ENCODE measurements around the gene NKX2-1. TPM values are rescaled to one million over a fixed set of nuclear protein-coding genes. Genes with fewer than 3 reads are reported as not detected.

The NKX2-1 gene
- total and polyA plus RNA-seq, 2 donors (not counting 1 experiment from before 2014, with no cell fraction given): not detected

DNA sequence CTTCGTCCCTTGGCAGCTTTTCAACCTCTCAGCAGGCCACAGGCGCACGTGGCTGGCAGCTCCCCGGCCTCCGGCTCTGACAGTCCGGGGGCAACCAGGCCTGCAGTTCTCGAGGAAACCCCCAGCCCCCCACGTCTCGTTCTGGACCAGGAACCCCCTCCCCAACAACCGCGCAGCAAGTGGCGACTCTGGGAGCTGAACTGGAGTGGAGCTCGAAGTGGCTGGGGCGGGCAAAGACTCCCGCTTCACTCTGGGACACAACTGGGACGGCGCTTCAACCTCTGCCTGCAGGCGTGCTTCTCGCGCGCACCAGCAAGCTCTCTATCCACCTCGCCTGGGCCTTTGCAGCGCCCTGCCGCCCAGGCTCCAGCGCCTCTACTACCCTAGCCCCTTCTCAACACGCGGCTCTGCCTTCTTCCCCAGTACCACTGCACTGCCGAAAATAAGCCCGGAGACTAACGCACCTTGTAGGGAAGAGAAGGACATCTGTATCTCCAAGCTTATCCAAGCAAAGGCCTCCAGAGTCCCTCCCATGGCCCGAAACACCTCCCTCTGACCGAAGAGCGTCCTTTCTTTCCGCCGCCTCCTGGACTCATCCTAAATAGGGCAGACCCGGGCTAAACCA, 2.4 kb upstream of the NKX2-1 start:
- H3K4me1 Mint-ChIP-seq: peaks cover 10% of the 10 kb centered on the region
- no peak overlapping the region for H3K9ac ChIP-seq (ENCODE audit: low read length)
- H2AFZ ChIP-seq (ENCODE audit: insufficient read depth, low read depth, low read length, poor library complexity, severe bottlenecking): no peak overlapping the region
- peaks cover 0 to 46% (median 0%) of the 10 kb centered on the region in 3 donors for H3K9me3 ChIP-seq (ENCODE audit: control extremely low read depth in 1 of 3, control insufficient read depth in 2 of 3, insufficient read depth in 1 of 3, low read length in 2 of 3)
- H3K36me3 ChIP-seq (replicated peaks in 1 of 2; ENCODE audit: control extremely low read depth in 1 of 2, control insufficient read depth in 1 of 2, extremely low read depth in 1 of 2, insufficient read depth in 2 of 2, low read length in 1 of 2): no peaks in the 10 kb centered on the region
- H3K27ac ChIP-seq (ENCODE audit: low read length in 2 of 2): no peak overlapping the region
- POLR2A ChIA-PET: no interaction called here
- 12% methylated on average over 36 of the region's 36 CpGs for WGBS (ENCODE audit: insufficient coverage)
- ATAC-seq (ENCODE audit: low read depth) (no peak), DNase-seq (no peak)
- H3K4me1 ChIP-seq (ENCODE audit: control insufficient read depth in 2 of 2, insufficient read depth in 2 of 2, low read length in 2 of 2): peaks cover 8 to 9% of the 10 kb centered on the region in 2 donors
- peaks cover 0 to 88% (median 38%) of the 10 kb centered on the region in 4 experiments for H3K27me3 ChIP-seq (replicated peaks in 1 of 4; ENCODE audit: control extremely low read depth in 1 of 4, control insufficient read depth in 3 of 4, insufficient read depth in 4 of 4, low read length in 3 of 4)
- TF ChIP-seq, protein P1, sequence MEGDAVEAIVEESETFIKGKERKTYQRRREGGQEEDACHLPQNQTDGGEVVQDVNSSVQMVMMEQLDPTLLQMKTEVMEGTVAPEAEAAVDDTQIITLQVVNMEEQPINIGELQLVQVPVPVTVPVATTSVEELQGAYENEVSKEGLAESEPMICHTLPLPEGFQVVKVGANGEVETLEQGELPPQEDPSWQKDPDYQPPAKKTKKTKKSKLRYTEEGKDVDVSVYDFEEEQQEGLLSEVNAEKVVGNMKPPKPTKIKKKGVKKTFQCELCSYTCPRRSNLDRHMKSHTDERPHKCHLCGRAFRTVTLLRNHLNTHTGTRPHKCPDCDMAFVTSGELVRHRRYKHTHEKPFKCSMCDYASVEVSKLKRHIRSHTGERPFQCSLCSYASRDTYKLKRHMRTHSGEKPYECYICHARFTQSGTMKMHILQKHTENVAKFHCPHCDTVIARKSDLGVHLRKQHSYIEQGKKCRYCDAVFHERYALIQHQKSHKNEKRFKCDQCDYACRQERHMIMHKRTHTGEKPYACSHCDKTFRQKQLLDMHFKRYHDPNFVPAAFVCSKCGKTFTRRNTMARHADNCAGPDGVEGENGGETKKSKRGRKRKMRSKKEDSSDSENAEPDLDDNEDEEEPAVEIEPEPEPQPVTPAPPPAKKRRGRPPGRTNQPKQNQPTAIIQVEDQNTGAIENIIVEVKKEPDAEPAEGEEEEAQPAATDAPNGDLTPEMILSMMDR (IDR thresholded peaks at IDR 0.05): no peak
- no peak for TF ChIP-seq EZH2 (IDR thresholded peaks at IDR 0.05; ENCODE audit: borderline replicate concordance, insufficient read depth, low read depth, low read length, poor library complexity, severe bottlenecking)
- no peak overlapping the region for H3K4me3 Mint-ChIP-seq
- no peaks in the 10 kb centered on the region for H3K9me3 Mint-ChIP-seq (ENCODE audit: insufficient read depth)
- H3K4me3 ChIP-seq (ENCODE audit: control extremely low read depth in 1 of 5, extremely low read depth in 1 of 5, insufficient read depth in 1 of 5, low read depth in 2 of 5, low read length in 4 of 5): no peak overlapping the region
- H3K27ac Mint-ChIP-seq: no peak overlapping the region
- no peak overlapping the region for H3K4me2 ChIP-seq (replicated peaks; ENCODE audit: low read depth, low read length, poor library complexity, severe bottlenecking)
- intact Hi-C loops (cut with micrococcal nuclease): no loop called here
- H3K27me3 Mint-ChIP-seq: peaks cover 57% of the 10 kb centered on the region
- no peaks in the 10 kb centered on the region for H4K20me1 ChIP-seq (ENCODE audit: control insufficient read depth, insufficient read depth, low read length, poor library complexity, severe bottlenecking)
- no peaks in the 10 kb centered on the region for H3K79me2 ChIP-seq (ENCODE audit: control insufficient read depth, insufficient read depth, low read length)
- CTCF ChIA-PET: no interaction called here

DNA sequence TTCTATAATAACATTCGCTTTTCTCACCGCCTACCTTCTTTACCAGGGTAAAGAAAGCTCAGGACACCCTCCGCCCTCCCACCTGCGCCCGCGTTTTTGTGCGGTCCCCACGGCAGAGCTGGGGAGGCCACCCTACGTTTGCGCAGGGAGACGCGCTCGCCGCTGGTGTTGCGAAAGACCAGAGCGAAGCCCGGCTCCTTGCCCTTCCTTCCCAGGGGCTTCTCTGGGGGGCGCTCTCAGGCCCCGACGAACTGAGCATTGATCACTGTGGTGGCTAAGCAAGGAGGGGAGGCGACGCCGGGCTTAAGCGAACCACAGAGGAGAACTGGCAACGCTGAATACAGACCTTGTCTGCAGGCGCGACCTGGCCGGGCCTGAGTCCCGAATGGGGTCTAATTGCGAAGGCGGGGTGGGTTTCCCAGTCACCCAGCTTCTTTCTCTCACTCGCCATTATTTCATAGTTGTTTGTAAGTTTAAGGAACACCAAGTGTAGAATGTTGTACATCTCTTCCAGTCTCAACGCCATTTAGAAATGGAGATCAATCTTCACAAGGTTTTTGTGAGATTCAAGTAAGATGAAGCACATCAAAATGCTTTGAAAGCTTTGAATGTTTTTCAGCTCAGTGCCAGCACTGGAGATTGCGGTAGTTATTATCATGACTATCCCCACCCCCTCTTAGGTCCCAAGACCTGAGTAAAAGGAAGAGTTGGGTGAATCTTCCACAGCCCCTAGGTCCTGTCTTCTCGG, 1.7 kb upstream of the NKX2-1 start:
- no peak for DNase-seq
- no peak for ATAC-seq (ENCODE audit: low read depth)
- no peak overlapping the region for H3K4me2 ChIP-seq (replicated peaks; ENCODE audit: low read depth, low read length, poor library complexity, severe bottlenecking)
- no peaks in the 10 kb centered on the region for H3K36me3 ChIP-seq (replicated peaks in 1 of 2; ENCODE audit: control extremely low read depth in 1 of 2, control insufficient read depth in 1 of 2, extremely low read depth in 1 of 2, insufficient read depth in 2 of 2, low read length in 1 of 2)
- H3K79me2 ChIP-seq (ENCODE audit: control insufficient read depth, insufficient read depth, low read length): no peaks in the 10 kb centered on the region
- peaks cover 0 to 81% (median 35%) of the 10 kb centered on the region in 4 experiments for H3K27me3 ChIP-seq (replicated peaks in 1 of 4; ENCODE audit: control extremely low read depth in 1 of 4, control insufficient read depth in 3 of 4, insufficient read depth in 4 of 4, low read length in 3 of 4)
- ChIA-PET POLR2A (no interaction called here), CTCF (no interaction called here)
- intact Hi-C loops (cut with micrococcal nuclease): no loop called here
- no peak overlapping the region for H3K9ac ChIP-seq (ENCODE audit: low read length)
- Mint-ChIP-seq H3K9me3 (ENCODE audit: insufficient read depth) (no peaks in the 10 kb centered on the region), H3K27ac (no peak overlapping the region), H3K4me3 (no peak overlapping the region), H3K4me1 (peaks cover 10% of the 10 kb centered on the region), H3K27me3 (peaks cover 56% of the 10 kb centered on the region)
- H3K9me3 ChIP-seq (ENCODE audit: control extremely low read depth in 1 of 3, control insufficient read depth in 2 of 3, insufficient read depth in 1 of 3, low read length in 2 of 3): peaks cover 0 to 46% (median 0%) of the 10 kb centered on the region in 3 donors
- H3K4me1 ChIP-seq (ENCODE audit: control insufficient read depth in 2 of 2, insufficient read depth in 2 of 2, low read length in 2 of 2): peaks cover 8 to 9% of the 10 kb centered on the region in 2 donors
- H3K4me3 ChIP-seq (ENCODE audit: control extremely low read depth in 1 of 5, extremely low read depth in 1 of 5, insufficient read depth in 1 of 5, low read depth in 2 of 5, low read length in 4 of 5): no peak overlapping the region
- no peak for TF ChIP-seq EZH2 (IDR thresholded peaks at IDR 0.05; ENCODE audit: borderline replicate concordance, insufficient read depth, low read depth, low read length, poor library complexity, severe bottlenecking)
- TF ChIP-seq, protein P1 (IDR thresholded peaks at IDR 0.05): no peak
- no peak overlapping the region for H3K27ac ChIP-seq (ENCODE audit: low read length in 2 of 2)
- no peak overlapping the region for H2AFZ ChIP-seq (ENCODE audit: insufficient read depth, low read depth, low read length, poor library complexity, severe bottlenecking)
- H4K20me1 ChIP-seq (ENCODE audit: control insufficient read depth, insufficient read depth, low read length, poor library complexity, severe bottlenecking): no peaks in the 10 kb centered on the region
- WGBS (ENCODE audit: insufficient coverage): 10% methylated on average over 28 of the region's 35 CpGs
